CD4-positive, CD25-positive, alpha-beta regulatory T cell (primary cell): ENCODE data around the gene AGAP4. TPM values are rescaled to one million over a fixed set of nuclear protein-coding genes. Genes with fewer than 3 reads are reported as not detected.
"Not testable (repeated sequence)": the region's sequence is repeated elsewhere in the genome, so short reads cannot be mapped to it uniquely, and the experiment has no call there.

Experiments used
- ATAC-seq, 2 donors: fragments of 150-1000 bp; cut with Tn5 transposase; one replicate each; pipeline ENCODE4 v1.10.0; 2021; ENCODE audit warnings: low read depth in 2 of 2, moderate number of reproducible peaks in 2 of 2, moderate library complexity in 1 of 2
- DNase-seq, 3 donors: peaks; one replicate each; pipeline versions ENCODE4 v3.0.0 to v3.0.0-alpha.2; 2012 to 2022; ENCODE audit warnings: mixed read lengths in 1 of 3
- H3K27ac ChIP-seq: one replicate; pipeline ENCODE4 v1.7.0; 2013; ENCODE audit warnings: mild to moderate bottlenecking, low read length; ENCODE audit not compliant: insufficient read depth, poor library complexity, severe bottlenecking
- H3K27me3 ChIP-seq: one replicate; pipeline ENCODE4 v1.7.0; 2013; ENCODE audit warnings: low read length; ENCODE audit not compliant: control insufficient read depth, insufficient read depth
- H3K36me3 ChIP-seq: one replicate; pipeline ENCODE4 v1.7.0; 2013; ENCODE audit warnings: mild to moderate bottlenecking, low read length, moderate library complexity; ENCODE audit not compliant: control insufficient read depth, insufficient read depth
- H3K4me1 ChIP-seq: 2 replicates; pipeline ENCODE4 v1.7.0; 2013; ENCODE audit warnings: mild to moderate bottlenecking, low read length; ENCODE audit not compliant: insufficient read depth, control insufficient read depth, poor library complexity, severe bottlenecking
- H3K4me3 ChIP-seq: one replicate; pipeline ENCODE4 v1.7.0; 2013; ENCODE audit warnings: low read depth, mild to moderate bottlenecking, low read length, moderate library complexity
- H3K9me3 ChIP-seq, 2 experiments: 1 replicate in 1 of 2; 2 replicates in 1 of 2; pipeline ENCODE4 v1.7.0; 2013; ENCODE audit warnings: low read length in 2 of 2, mild to moderate bottlenecking in 1 of 2, moderate library complexity in 1 of 2; ENCODE audit not compliant: control insufficient read depth in 2 of 2
- H3K27ac Mint-ChIP-seq, 3 donors: one replicate each; pipeline ENCODE4 v1.8.0; 2020 to 2022; ENCODE audit warnings: mild to moderate bottlenecking in 3 of 3, mixed read lengths in 3 of 3, moderate library complexity in 2 of 3
- H3K27me3 Mint-ChIP-seq: one replicate; pipeline ENCODE4 v1.8.0; 2022; ENCODE audit warnings: mild to moderate bottlenecking, mixed read lengths
- H3K36me3 Mint-ChIP-seq: one replicate; pipeline ENCODE4 v1.8.0; 2020; ENCODE audit warnings: mixed read lengths
- H3K4me1 Mint-ChIP-seq, 4 donors: one replicate each; pipeline ENCODE4 v1.8.0; 2020 to 2022; ENCODE audit warnings: mixed read lengths in 4 of 4, mild to moderate bottlenecking in 1 of 4
- H3K4me3 Mint-ChIP-seq, 4 donors: one replicate each; pipeline ENCODE4 v1.8.0; 2020 to 2022; ENCODE audit warnings: mild to moderate bottlenecking in 4 of 4, mixed read lengths in 4 of 4, moderate library complexity in 3 of 4
- H3K9me3 Mint-ChIP-seq, 7 donors: one replicate each; pipeline ENCODE4 v1.8.0; 2020 to 2022; ENCODE audit warnings: mixed read lengths in 7 of 7, mild to moderate bottlenecking in 3 of 7, moderate library complexity in 2 of 7
- polyA plus RNA-seq, 4 donors: library from polyadenylated mRNA; unstranded; fragments of 300-500 nt; fragmentation: Illumina TruSeq; gene quantifications; one replicate each; pipeline ENCODE4 v1.2.3, GENCODE V29; 2021
- total RNA-seq: library from RNA; stranded (reverse); gene quantifications from one replicate; pipeline ENCODE4 v1.2.3, GENCODE V29; 2022

Gene AGAP4
- total and polyA plus RNA-seq, 5 donors from 2014 or later: 0.88 to 24.8 (median 1.4) TPM; not detected in 1

DNA sequence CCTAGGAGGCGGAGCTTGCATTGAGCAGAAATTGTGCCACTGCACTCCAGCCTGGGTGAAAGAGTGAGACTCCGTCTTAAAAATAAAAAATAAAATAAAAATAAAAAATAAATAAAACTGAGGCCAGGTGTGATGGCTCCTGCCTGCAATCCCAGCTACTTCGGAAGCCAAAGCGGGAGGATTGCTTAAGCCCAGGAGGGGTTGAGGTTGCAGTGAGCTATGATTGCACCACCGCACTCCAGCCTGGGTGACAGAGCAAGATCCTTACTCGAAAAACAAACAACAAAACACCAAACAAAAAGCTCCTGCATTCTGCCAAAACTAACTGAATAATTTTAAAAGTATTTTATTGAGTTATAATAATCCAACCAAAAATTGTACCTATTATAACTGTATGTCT is 36.2 kb downstream of the AGAP4 start:
- no peaks in the 10 kb centered on the region for H3K27me3 ChIP-seq
- peaks cover 0 to 4% (median 0%) of the 10 kb centered on the region in 7 donors for H3K9me3 Mint-ChIP-seq
- no peak overlapping the region for H3K4me3 Mint-ChIP-seq
- no peak overlapping the region for H3K27ac ChIP-seq
- H3K27me3 Mint-ChIP-seq: peaks cover 24% of the 10 kb centered on the region
- H3K27ac Mint-ChIP-seq: no peak overlapping the region
- no peak for ATAC-seq
- no peaks in the 10 kb centered on the region for H3K4me1 ChIP-seq
- no peak overlapping the region for H3K4me3 ChIP-seq
- H3K36me3 Mint-ChIP-seq: no peaks in the 10 kb centered on the region
- H3K9me3 ChIP-seq: no peaks in the 10 kb centered on the region
- no peaks in the 10 kb centered on the region for H3K36me3 ChIP-seq
- no peak for DNase-seq
- no peaks in the 10 kb centered on the region for H3K4me1 Mint-ChIP-seq

DNA sequence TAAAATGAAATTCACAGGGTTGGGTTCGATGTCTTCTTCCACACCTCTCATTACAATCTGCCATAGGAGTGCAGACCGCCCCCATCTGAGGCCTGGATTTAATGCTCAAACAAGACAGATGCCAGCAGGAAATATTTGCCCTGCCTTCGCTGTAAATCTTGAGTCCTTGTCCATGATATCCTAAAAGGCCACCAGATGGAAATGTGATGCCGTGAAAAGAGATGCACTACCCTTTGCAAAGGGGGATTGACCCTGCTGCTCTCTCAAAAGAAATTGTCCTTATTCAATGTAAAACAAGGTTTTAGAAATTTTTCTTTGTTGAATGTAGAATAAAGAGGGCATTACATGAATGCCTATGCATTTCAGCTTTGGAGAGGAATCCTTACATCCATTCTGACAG is 37.5 kb downstream of the AGAP4 start:
- no peak overlapping the region for H3K4me3 ChIP-seq
- no peaks in the 10 kb centered on the region for H3K36me3 ChIP-seq
- H3K9me3 ChIP-seq: no peaks in the 10 kb centered on the region
- H3K27me3 ChIP-seq: no peaks in the 10 kb centered on the region
- Mint-ChIP-seq H3K4me3 (no peak overlapping the region), H3K27me3 (peaks cover 24% of the 10 kb centered on the region), H3K9me3 (peaks cover 0 to 4% (median 0%) of the 10 kb centered on the region in 7 donors), H3K4me1 (no peaks in the 10 kb centered on the region), H3K36me3 (no peaks in the 10 kb centered on the region), H3K27ac (no peak overlapping the region)
- DNase-seq (no peak), ATAC-seq (no peak)
- no peaks in the 10 kb centered on the region for H3K4me1 ChIP-seq
- H3K27ac ChIP-seq: no peak overlapping the region

DNA sequence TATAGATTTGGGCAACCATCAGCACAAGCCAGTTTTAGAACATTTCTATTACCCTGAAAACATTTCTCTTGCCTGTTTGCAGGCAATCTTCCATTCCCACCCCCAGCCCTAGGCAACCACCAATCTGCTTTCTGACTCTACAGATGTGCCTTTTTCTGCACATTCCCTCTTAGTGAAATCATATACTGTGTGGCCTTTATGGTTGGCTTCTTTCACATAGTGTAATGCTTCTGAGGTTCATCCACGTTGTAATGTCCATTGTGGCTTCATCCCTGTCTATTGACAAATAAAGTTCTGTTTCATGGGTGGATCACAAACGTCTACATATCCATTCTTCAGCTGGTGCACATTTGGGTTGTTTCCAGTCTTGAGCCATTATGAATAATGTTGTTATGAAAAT is 42.3 kb downstream of the AGAP4 start:
- H3K36me3 ChIP-seq, H3K27me3 ChIP-seq, H3K36me3 Mint-ChIP-seq, ATAC-seq, H3K4me3 Mint-ChIP-seq, H3K27ac ChIP-seq, H3K4me1 Mint-ChIP-seq, H3K9me3 ChIP-seq, H3K9me3 Mint-ChIP-seq, H3K4me3 ChIP-seq, H3K4me1 ChIP-seq, DNase-seq, H3K27ac Mint-ChIP-seq: not testable (repeated sequence)
- peaks cover 13% of the 10 kb centered on the region for H3K27me3 Mint-ChIP-seq

DNA sequence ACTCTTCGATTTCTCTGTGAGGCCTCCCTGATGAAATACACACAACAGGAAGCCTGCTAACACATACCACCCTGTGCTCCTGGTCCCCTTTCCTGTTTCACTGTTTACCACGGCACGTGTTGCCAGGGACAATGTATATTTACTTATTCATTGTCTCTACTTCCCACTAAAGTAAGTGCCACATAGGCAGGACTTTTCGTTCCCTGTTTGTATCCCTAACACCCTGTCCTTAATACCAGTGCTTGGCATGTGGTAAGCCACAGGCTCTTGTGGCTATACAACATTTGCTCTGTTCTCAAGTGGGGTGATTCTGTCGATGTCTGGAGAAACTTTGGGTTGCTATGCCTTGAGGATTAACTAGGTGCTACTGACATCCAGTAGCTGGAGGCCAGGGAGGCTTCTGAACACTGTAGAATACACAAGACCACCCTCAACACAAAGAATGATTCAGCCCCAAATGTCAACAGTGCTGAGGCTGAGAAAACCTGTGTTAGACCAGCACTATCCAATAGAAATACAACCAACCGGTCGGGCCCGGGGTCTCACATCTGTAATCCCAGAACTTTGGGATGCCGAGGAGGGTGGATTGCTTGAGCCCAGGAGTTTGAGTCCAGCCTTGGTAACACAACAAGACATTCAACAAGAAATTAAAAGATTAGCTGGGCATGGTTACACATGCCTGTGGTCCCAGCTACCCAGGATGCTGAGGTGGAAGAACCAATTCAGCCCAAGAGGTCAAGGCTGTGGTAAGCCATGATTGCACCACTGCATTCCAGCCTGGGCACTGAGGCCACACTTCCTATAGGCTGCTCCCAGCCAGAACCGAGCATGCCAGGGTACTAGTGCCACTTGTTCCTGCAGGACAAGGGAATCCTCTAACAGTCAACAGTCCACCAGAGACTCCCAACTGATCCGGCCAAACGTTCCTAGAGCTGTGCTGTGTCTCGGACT is 44.0 kb downstream of the AGAP4 start:
- not testable (repeated sequence) for H3K36me3 Mint-ChIP-seq, H3K27me3 ChIP-seq, H3K27ac Mint-ChIP-seq, H3K4me3 ChIP-seq, DNase-seq, H3K4me3 Mint-ChIP-seq, H3K4me1 ChIP-seq, H3K27ac ChIP-seq, H3K9me3 ChIP-seq, H3K4me1 Mint-ChIP-seq, H3K27me3 Mint-ChIP-seq, H3K36me3 ChIP-seq, H3K9me3 Mint-ChIP-seq, ATAC-seq

DNA sequence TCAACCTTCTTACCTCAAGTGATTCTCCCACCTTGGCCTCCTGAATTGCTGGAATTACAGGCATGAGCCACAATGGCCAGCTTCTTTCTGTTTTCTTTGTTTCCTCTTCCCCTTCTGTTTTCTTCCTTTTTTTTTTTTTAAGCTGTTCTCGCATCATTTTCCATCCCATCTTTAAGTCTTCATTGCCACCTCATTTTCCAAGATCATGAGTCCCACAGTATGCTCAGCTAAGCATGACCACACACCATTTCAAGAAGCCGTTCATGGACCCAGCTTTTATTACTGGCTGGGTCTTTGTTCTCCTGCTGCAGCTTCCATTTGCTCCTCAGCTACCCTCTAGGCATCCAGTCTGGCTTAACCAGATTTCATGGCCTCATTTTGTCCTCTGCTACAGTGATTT is 52.5 kb downstream of the AGAP4 start:
- H3K27me3 Mint-ChIP-seq, DNase-seq, H3K4me1 Mint-ChIP-seq, H3K27ac ChIP-seq, H3K4me1 ChIP-seq, H3K36me3 ChIP-seq, H3K4me3 Mint-ChIP-seq, ATAC-seq, H3K9me3 Mint-ChIP-seq, H3K4me3 ChIP-seq, H3K9me3 ChIP-seq, H3K27me3 ChIP-seq: not testable (repeated sequence)
- peak overlapping the region in 1 of 3 donors; percentile 88 for H3K27ac Mint-ChIP-seq
- H3K36me3 Mint-ChIP-seq: peaks cover 20% of the 10 kb centered on the region

DNA sequence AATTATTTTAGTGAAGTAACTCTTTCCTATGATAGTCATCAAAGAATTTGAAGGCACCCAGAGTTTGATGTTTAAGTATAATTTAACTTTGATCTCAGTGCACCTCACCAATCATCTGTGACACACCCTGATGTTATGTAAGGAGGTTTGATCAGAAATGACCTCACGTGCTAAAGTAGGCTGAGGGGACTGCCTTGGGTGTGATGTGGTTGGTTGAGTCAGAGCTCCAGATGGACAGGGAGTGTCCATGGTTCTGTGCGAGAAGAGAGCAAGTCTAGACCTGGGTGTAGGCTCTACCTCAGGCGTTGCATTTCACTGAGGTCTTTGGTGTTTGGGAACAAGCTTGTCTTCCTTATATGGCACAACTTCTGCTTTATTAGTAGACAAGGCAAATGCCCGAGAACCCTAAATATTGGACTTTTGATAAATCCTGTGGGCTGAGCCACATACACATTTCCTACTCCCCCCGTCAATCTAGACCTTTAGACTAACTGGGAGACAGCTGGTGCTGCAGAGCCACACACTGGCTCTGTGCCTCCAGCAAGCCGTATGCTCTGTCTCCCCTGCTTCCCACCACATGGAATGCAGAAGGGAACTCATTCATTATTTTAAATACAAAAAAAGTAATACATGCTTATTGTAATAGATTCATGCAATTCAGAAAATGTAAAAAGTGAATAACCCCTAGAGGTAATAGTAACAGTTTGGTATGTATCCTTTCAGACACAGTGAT is 56.4 kb downstream of the AGAP4 start:
- ATAC-seq, H3K4me3 ChIP-seq, DNase-seq, H3K9me3 Mint-ChIP-seq, H3K4me1 Mint-ChIP-seq, H3K27me3 Mint-ChIP-seq, H3K4me3 Mint-ChIP-seq, H3K27me3 ChIP-seq, H3K4me1 ChIP-seq, H3K27ac ChIP-seq, H3K9me3 ChIP-seq, H3K27ac Mint-ChIP-seq: not testable (repeated sequence)
- H3K36me3 ChIP-seq: peaks cover 26% of the 10 kb centered on the region
- H3K36me3 Mint-ChIP-seq: peaks cover 27% of the 10 kb centered on the region

DNA sequence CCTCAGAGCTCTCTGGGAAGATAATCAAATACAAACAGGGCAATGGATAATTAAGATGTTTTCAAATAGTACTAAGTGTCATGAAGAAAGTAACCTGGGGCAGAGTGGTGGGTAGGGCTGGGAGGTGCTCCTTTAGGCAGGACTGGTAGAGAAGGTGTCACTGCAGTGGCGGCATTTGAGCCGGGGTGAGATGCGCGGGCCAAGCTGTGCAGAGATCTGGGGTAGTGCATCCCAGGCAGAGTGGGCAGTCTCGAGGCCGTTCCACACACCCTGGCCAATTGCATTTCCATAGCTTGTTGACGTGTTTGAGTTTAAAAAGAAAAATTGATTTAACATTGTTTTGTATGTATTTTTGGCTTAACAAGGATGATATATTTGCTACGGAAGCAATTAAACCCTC is 57.3 kb downstream of the AGAP4 start:
- H3K4me1 ChIP-seq, H3K4me3 Mint-ChIP-seq, DNase-seq, H3K9me3 Mint-ChIP-seq, H3K4me1 Mint-ChIP-seq, H3K27ac ChIP-seq, H3K4me3 ChIP-seq, H3K27me3 Mint-ChIP-seq, H3K27ac Mint-ChIP-seq, H3K27me3 ChIP-seq, H3K9me3 ChIP-seq, ATAC-seq: not testable (repeated sequence)
- peaks cover 34% of the 10 kb centered on the region for H3K36me3 ChIP-seq
- H3K36me3 Mint-ChIP-seq: peaks cover 32% of the 10 kb centered on the region
